OCI-M2 (cell line): ENCODE results near the gene PDE8A.

Source experiments
- DNase-seq: peaks from one replicate; lab custom pipeline; 2025; ENCODE audit not compliant: unreplicated experiment; lab: John Stamatoyannopoulos, UW

PDE8A gene

DNA sequence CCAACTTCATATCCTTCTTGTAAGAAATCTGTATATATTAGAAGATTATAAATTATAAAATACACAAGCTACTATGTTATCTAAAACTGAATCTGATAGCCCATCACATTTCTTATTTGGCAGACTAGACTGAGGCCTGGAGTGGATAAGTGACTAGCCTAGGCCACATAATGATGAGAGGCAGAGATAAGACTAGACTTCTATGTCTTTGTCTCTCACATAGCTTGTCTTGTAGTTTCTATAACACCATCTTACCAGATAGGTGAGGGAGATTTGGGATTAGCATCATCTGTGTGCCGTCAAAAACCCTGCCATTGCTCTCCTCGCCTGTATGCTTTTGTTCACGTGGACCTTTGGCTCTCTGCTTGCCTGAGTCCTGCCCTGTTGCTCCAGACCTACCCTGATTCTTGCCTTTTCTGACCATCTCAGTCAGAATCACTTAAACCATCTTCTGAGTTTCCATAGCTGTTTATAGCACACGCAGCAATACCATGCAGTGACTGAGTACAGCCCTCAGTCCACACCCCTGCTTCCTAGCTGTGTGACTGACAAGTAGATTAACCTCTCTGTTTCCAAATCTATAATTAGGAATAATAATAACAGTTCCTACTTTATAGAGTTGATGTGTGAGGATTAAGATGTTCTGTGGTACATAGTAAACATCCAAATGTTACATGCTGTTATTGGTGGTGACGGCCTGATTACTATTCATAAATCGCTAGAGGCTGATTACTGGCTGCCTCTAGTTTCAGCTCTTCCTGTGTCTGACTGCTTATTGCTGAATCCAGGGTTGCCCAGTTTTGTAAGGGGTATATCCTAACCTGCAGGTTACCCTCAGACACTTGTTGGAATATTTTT lies 49.7 kb downstream of the PDE8A start:
- DNase-seq, result no peak

DNA sequence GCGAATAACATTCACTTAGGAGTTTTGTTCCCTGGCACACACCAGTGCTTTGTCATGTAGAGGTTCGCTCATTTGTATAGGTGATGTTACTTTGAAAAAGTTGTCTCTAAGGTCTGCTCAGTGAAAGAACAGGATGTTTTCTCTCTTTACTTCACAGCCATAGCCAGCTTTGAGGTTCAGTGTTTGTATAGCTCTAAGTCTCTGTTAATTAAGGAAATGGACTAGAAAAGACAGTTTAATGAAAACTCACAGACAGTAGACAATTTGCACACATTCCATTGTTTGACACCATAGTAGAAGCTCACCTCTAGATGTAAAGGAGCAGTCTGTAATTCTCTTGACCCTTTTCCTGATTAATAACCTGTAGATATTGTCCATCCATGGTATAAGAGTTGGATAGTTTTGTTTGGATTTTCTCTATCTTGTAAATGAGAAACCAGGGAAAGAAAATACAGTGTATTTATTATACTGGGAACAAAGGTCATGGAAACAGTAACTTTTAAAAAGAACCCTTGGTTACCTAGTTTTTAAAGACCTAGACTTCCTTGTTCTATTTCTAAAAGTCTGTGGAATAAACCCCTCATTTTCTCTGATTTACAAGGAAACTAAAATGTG lies 50.4 kb downstream of the PDE8A start:
- no peak for DNase-seq

DNA sequence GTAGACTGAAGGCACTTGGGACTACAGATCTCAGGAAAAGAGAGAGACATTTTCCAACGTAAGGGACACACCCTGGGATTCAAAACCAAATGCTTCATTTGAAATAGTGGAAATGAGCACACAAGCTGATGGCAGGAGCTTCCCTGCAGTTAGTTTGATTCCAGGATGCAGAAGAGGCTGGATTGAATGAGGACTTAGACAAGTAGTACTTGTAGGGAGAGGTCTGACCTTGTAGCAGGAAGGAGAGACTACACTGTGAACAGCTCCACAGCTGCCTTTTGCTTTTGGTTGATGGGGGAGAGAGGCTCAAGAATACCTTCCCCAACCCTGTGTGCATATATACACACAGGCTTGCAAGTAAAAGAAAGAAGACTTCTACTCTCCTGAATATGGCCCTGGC lies 51.5 kb downstream of the PDE8A start:
- no peak for DNase-seq

DNA sequence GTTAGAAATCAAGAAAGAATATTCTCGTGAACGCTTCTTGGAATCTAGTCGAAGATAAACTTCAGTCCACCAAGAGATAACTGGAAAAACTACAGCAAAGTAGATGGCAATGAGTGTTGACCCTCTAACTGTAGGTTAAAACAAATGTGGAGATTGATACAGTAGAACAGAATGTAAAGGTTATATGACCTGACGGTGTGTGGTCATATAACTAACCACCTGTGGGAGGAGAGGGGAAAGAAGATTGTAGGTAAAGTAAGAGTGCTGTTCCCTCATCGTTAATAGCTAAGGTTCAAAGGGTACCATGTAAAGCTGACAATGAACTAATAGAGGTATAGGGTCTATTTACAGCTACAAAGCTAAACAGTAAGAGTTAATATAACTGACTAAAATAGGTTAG lies 52.6 kb downstream of the PDE8A start:
- no peak for DNase-seq

DNA sequence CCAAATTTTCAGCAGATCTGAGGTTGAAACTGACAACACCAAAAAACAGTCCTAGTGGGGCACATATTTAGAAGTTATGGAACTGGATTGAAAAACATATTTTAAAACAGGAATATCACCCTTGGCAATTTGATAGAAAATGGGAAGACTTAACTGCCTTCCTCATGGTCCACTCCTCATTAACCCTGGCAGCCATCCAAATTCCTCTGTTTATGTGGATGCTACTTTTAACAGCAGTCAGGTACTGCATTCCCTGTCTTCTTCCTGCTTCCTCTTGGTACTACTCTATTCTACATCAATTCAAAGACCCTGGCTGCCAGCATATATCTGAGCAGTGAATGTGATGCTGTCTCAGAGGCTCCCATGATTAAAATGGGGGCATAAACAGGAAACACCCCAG lies 54.3 kb downstream of the PDE8A start:
- no peak for DNase-seq

DNA sequence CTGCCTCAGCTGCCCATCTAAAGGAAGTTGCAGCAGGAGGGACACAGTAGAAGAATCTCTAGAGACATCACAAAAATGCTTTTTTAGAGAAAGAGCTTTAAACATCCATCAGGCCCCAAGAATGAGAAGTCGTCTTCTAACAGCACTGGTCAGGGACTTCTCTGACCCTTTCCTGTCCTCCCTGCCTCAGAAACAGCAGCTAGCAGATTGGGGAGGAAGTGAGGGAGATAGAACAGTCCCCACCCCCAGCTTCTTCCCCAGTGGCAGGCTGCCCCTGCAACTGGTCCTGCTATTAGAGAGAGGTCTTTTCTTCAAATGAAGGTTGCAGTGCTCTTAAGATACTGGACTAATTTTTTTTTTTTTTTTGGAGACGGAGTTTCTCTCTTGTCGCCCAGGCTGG lies 55.1 kb downstream of the PDE8A start:
- DNase-seq, result no peak

DNA sequence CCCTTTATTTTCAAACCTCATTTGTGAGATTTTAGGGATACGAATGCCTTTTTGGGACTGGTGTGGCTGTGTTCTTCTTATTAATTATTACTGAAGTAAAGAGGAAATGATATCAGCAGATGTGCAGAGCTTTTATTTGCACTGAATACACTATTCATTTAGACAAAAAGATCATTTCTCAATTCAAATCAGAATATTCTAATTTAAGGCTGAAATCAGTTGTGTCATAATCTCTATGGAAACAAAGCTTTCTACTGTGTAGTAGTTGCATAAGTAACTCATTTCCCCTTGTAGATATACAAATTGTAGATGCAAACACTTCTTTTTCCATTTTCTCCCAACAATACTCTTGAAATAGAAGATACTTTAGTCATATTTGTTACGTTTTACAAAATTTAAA lies 56.0 kb downstream of the PDE8A start:
- DNase-seq, result no peak

DNA sequence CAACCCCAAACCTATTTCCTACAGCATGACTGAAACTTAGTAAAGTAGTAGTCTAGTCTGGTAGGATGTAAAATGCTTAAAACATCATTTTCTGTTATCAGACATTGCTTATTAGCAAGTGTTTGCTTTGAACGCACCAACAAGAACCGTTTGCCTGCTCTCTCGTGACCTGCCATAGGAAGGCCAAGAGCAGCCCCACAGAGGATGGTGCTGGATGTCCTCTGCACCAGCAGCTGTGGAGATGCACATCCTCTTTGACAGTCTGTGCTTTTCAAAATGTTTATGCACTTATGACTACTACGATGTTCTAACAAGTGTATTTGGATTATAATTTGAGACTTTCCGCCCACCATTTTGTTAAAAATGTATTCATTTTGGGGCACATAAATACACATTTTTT lies 59.6 kb downstream of the PDE8A start:
- DNase-seq, result no peak

DNA sequence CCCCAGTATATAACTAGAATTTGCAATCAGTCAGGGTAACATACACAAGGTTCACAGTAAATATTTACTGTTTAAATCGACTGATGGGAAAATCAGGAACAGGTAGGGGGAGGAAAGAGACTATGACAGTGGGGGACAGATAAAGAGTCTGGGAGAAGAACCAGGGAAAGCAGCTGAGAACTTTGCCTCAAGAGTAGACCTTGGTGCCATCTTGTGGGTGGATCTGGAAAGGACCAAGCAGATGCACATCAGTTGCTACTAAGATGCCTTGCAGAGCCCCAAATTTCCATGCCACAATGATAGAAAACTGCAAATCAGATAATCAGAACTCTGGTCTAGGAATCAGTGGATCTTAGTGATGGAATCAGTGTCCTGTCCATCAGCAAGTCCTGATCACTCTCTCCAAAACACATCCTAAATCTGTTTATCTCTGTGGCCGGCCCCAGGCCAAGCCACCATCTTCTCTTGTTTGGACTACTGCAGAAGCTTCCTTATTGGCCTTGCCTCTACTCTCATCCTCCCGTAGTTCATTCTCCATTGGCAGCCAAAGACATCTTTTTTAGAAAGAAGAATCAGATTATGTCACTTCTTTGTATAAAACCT lies 62.7 kb downstream of the PDE8A start:
- DNase-seq, result no peak

DNA sequence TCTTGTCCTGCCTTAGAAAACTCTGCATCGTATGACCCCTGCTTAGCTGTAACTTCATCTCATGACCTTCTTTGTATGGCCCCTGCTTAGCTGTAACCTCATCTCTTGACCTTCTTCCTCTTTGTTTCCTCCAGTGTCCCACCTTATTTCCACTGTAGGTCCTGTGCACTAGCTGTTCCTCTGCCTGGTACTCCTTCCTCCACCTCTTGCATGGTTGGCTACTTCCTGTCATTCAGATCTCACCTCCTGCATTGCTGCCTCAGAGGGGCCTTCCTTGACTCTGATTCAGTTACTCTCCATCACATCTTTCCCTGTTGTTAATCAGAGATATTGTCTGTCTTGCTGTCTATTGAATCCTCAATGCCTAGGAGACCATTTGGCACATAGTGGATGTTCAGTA lies 63.2 kb downstream of the PDE8A start:
- DNase-seq, result no peak

DNA sequence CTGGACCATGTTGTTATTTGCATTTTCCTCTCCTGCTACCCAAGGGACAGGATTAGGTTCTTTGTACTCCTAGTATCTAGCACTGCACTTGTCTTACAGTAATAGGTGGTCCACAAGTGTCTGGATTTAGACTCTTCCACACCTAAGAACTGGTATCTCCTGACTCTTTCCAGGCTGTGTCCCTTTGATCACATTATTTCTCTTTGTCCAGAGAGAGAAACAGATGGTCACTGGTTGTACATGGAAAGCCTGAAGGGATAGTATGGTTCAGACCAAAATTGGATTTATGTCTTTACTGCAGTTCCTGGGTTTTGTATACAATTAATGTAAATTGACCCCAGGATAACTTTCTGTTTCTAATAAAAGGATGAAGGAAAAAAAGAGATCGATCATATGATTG lies 64.0 kb downstream of the PDE8A start:
- no peak for DNase-seq

DNA sequence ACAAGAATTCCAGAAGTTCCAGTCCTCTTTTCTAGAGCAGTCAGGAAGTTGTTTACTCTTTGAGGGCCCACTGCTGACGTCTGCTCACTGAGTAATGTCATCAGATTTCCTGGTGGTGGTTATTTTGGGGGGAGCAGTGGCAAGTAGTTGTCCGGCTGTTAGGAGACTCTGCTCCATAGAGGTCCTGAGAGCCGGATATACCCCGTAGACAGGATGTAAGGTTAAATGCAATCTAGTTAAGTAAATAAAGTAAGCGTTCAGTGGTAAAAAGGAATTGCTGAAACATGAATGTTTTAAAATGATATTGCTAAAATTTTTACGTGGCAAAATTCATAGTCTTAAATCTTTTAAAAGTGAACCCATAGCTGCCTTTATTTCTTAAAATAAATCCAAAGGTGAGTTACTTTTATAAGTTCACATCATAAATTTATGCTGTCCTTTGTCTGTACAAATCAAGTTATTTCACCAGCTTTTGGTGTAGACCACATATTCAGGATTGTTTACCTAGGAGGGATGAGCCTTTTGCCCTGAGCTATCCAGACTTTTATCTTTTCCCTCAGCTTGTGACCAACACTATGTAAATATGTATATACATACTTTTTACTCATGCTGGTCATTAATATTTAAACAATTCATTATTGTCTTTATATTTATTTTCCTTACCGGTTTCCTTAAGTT lies 65.8 kb downstream of the PDE8A start:
- DNase-seq, result no peak

DNA sequence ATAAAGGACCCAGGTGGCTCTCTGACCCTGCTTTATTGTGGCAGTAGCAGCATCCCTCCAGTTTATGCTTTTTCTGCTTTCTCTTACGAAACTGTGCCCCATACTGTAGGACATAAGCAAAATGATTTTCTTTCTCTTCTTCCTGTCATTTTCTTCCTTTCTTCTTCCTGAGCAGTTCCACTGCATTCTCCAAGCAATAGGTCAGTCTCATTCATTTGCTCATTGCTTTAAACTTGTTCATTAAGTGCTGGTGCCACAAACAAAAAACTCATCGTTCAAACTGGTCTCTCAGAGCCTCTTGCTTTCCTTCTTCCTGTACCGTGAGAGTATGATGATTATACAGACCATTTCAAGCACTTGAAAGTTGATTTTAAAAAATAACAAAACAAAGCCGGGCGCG lies 66.8 kb downstream of the PDE8A start:
- DNase-seq, result no peak

DNA sequence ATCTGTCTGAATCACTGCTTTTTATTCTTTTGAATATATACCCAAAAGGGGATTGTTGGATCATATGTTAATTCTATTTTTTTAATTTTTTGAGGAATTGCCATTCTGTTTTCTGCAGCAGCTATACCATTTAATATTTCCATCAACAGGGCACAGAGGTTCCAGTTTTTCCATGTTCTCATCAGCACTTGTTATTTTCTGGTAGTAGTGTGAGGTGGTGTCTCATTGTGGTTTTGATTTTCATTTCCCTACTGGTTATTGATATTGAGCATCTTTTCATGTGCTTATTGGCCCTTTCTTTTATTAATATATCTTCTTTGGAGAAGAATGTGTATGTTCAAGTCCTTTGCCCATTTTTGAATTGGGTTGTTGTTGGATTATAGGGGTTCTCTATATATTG lies 68.1 kb downstream of the PDE8A start:
- DNase-seq, result no peak

DNA sequence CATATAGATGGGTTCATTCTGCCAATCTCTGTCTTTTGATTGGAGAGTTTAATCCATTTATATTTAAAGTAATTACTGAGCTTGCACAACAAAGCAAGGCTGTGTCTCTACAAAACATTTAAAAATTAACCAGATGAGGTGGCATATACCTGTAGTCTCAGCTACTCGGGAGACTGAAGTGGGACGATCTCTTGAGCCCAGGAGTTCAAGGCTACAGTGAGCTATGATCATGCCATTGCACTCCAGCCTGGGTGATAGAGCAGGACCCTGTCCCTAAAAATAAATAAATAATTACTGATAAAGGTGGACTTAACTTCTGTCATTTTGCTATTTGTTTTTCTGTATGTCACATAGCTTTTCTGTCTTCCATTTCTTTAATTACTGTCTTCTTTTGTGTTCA lies 78.1 kb downstream of the PDE8A start:
- DNase-seq, result no peak

DNA sequence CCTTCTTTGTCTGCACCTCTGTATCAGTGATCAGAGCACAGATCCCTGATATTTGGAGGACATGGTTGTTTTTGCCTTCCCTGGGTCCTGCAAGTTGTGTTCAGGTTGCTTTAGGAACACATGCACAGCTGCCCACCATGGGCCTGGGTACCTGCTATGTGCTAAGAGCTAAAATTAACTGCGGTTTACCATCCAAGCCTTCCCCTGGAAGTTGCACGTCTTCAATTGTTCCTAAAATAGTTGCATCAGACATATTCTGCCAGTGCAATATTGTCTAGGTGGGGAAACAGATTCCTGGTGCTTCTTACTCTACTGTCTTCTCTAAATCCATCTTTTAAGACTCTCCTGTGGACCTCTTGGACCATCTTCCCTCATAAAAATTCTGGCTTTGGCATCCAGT lies 80.9 kb downstream of the PDE8A start:
- DNase-seq, result no peak

DNA sequence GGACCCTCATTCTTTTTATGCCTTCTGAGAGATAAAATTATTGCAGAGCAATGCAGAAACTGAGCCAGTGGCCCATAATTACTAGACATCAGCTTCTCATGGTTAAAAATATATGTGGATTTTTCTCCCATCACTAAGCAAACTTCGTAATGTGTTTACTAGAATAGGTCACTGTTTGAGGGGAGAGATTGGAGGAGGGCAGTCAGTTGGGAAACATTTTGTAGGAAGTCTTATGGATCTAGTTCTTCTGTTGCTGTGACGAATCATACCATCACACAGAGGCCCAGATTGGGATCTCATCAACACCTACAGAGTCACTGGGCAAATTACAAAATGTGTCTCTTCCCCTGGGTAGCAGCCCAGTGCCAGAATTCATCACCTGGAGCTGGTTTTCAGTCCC lies 81.4 kb downstream of the PDE8A start:
- no peak for DNase-seq

DNA sequence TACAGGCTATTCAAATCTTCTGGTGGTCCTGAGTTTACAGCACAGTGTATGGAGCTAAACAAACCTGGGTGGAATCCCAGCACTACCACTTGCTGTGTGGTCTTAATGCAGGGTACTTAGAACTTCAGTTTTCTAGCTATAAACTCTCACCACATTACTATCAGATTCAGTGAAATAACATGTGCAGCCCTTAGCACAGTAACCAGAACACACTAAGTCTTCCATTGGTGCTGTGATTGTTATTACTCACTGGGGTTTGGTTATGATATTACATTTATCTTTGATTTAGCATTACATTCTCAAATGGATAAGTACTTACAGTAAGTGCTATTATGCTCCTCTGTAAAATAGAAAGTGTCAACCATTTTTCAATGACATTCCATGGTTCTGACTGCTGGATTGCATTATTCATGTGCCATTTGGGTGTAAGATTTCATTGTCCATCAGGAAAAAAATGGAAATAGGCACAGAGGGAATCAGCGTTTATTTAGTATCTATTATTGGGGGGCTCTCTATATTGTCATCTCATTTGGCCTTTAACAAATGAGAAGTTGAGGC lies 81.9 kb downstream of the PDE8A start:
- no peak for DNase-seq

DNA sequence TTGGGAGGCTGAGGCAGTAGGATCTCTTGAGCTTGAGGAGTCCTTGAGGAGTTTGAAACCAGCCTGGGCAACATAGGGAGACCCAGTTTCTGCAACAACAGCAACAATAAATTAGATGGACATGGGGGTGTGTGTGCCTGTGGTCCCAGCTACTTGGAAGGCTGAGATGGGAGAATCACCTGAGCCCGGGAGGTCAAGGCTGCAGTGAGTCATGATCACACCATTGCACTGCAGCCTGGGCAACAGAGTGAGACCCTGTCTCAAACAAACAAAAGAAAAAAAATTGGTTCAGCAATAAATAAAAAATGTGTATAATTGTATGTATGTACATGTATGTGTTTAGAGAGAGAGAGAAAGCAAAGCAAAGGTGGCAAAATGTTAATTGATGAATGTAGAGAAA lies 83.1 kb downstream of the PDE8A start:
- no peak for DNase-seq

DNA sequence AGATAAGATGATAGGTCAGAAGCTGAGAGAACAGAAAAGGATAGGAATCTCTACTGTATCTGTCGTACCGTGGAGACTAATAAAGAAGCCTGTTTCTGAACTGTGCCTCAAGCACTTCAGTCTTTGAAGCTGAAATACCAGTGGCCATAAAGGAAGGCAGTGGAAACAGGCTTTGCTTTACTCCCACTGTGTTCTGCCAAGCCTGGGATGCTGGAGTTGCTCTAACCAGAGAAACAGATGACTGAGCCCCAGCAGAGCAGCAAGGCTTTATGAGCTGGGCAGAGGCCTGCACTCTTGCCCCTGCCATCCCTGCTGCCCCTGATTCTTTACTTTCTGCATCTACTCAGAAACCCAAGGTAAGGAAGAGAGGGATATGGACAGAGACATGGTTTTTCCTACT lies 89.4 kb downstream of the PDE8A start:
- DNase-seq, result no peak

DNA sequence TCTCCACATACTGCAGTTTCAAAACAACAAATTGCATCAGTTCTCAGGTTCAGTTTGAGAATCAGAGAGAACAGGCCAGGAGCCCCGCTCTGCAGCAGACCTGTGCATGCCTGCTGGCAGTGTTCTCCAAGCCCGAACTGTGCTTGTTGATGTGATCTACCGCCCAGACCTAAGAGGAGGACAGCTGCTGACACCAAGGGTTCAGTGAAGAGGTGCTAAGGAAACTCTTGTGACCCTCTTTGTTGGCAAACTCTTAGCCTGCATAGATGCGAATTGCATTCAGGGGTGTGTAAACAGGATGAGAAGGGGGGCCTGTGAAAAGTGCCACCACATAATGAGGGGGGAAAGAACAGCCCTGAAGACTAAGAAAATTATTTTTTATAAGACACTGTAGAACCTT lies 89.8 kb downstream of the PDE8A start:
- no peak for DNase-seq

DNA sequence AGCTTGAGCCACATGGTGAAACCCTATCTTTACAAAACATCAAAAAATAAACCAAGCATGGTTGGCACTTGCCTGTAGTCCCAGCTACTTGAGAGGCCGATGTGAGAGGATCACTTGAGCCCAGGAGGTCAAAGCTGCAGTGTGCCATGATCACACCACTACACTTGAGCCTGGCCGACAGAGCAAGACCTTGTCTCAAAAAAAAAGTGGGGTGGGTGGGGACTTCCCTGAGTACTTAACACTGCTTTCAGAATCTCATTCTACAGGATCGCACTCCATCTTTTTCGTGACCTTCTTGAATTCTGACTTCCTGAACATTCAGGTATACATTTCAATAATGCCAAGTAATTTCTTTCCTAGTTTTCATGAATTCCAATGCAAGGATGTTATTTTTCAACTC lies 91.3 kb downstream of the PDE8A start:
- no peak for DNase-seq
